Prostate gland (tissue), 2 donors: ENCODE measurements around the gene MICAL3.

Source experiments
- CTCF ChIP-seq, 4 experiments: fragments of 200-600 bp in 2 of 4; fragments of 450-650 bp in 2 of 4; sonication (generic) in 2 of 4; IDR thresholded peaks; 1 replicate in 3 of 4; 2 replicates in 1 of 4; pipeline ENCODE4 v1.5.1; 2016 to 2019; ENCODE audit warnings: antibody characterized with exemption in 4 of 4, mild to moderate bottlenecking in 2 of 4, moderate library complexity in 2 of 4
- POLR2A ChIP-seq: fragments of 450-650 bp; IDR thresholded peaks from one replicate; pipeline ENCODE4 v1.6.1; 2016; ENCODE audit warnings: antibody characterized with exemption, mild to moderate bottlenecking
- POLR2AphosphoS5 ChIP-seq: sonication (generic); formaldehyde crosslinking; IDR thresholded peaks from one replicate; pipeline ENCODE4 v1.6.1; 2017; ENCODE audit warnings: antibody characterized with exemption

DNA sequence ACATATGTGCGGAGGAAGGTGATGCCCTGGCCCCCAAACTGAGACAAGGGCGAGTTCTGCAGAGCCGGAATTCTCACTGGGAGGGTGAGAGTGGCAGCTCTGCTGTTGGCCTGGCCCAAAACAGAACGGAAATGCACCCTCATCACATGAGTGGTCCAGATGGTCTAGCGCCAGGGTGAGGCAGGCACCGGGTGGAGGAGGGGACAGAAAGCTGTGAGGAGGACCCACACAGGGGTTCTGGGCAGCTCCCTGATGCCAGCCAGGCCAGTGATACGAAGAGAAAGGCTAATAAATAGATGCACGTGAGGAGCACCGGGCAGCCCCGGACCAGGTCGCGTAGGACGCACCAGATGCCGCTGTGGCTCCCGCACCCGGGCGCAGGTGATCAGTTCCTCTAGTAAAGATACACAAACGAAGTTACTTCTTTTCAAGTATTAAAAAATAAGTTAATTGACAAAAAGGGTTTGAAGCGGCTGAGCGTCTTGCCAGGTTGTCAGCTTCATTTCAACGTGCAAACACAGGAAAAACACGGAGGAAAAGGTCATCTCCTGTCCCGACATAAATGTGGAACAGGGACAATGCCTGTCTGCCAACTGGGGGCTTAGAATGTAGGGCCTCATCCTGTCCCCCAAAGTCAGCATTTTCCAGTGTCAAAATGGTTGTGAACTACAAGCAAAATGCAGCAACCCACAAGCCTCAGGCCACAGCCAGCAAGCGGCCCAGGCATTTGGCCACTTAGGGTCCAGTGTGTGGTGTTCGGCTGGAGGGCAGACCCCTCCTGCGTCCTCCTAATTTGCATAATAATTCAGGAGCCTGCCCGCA lies 234.8 kb downstream of the MICAL3 start:
- TF ChIP-seq CTCF (IDR thresholded peaks at IDR 0.05) (no peak), POLR2A (no peak), POLR2AphosphoS5 (no peak)
